ENCODE measurements around the gene EBF3.

The EBF3 gene

DNA sequence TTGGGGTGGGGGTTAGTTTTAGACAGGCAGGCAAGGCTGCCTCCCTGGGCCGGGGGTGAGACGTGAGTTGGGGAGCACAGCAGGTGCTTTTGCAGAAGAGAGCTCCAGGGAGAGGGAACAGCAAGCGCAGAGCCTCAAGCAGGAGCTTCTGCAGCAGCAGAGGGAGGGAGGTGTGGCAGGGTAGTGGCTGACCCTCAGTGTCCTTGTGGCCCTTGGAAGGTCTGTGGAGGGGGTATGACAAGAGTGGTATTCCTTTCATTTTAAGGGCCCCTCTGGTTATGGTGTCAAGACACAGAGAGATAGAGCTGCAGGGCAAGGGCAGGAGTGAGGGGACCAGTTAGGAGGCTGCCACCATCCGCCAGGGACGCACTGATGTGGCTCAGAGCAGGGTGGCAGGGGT lies 138.9 kb downstream of the EBF3 start:
- in situ Hi-C loops (cut with MboI; ENCODE audit: low pct_unique_long_range_greater_than_20kb, low sequenced_read_pairs, unreplicated experiment) = no loop called here
- DNase-seq (ENCODE audit: low spot score) = no peak
- TF ChIP-seq, protein P1, sequence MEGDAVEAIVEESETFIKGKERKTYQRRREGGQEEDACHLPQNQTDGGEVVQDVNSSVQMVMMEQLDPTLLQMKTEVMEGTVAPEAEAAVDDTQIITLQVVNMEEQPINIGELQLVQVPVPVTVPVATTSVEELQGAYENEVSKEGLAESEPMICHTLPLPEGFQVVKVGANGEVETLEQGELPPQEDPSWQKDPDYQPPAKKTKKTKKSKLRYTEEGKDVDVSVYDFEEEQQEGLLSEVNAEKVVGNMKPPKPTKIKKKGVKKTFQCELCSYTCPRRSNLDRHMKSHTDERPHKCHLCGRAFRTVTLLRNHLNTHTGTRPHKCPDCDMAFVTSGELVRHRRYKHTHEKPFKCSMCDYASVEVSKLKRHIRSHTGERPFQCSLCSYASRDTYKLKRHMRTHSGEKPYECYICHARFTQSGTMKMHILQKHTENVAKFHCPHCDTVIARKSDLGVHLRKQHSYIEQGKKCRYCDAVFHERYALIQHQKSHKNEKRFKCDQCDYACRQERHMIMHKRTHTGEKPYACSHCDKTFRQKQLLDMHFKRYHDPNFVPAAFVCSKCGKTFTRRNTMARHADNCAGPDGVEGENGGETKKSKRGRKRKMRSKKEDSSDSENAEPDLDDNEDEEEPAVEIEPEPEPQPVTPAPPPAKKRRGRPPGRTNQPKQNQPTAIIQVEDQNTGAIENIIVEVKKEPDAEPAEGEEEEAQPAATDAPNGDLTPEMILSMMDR (IDR thresholded peaks at IDR 0.05; ENCODE audit: extremely low read depth, insufficient read depth, missing control alignments) = no peak

DNA sequence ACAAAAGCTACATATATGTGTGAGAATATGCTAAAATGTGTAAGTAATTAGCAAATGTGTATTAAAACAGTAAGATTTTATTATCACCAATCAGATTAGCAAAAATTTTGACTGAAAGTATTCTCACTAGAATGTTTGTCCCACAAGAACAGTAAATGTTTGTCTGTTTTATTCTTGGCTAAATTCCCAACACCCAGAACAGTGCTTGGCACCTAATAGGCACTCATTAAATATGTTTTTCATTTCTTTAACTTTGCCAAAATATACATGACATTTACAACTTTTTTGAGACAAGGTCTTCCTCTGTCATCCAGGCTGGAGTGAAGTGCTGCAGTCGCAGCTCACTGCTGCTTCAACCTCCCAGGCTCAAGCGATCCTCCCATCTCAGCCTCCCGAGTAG lies 143.6 kb downstream of the EBF3 start:
- TF ChIP-seq, protein P1 (IDR thresholded peaks at IDR 0.05; ENCODE audit: extremely low read depth, insufficient read depth, missing control alignments) = no peak

DNA sequence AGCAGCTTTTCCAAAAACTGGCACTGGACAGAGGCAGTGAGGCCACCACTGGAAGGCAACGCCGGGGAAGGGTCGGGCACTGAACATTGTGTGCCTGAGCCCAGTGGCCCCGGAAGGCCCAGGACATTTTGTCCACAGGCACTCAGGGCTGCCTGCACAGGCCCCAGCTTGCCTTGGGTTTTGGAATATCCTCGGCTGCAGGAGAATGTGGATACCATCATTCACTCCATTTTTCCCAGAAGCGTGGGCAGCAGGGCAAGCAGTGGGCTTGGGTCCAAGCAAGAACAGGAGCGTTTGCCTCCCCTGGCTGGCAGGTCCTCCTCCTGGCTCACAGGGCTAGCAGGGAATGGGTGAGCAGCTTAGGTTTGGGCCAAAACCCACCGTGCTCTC lies 147.4 kb downstream of the EBF3 start:
- no peak for DNase-seq (ENCODE audit: low spot score)
- TF ChIP-seq, protein P1 (IDR thresholded peaks at IDR 0.05; ENCODE audit: extremely low read depth, insufficient read depth, missing control alignments) = no peak
- in situ Hi-C loops (cut with MboI; ENCODE audit: low pct_unique_long_range_greater_than_20kb, low sequenced_read_pairs, unreplicated experiment) = no loop called here

More for the DNA sequence above, 143.6 kb downstream of the EBF3 start:
- in situ Hi-C loops (cut with MboI; ENCODE audit: low pct_unique_long_range_greater_than_20kb, low sequenced_read_pairs, unreplicated experiment) = no loop called here
- DNase-seq (ENCODE audit: low spot score) = no peak

DNA sequence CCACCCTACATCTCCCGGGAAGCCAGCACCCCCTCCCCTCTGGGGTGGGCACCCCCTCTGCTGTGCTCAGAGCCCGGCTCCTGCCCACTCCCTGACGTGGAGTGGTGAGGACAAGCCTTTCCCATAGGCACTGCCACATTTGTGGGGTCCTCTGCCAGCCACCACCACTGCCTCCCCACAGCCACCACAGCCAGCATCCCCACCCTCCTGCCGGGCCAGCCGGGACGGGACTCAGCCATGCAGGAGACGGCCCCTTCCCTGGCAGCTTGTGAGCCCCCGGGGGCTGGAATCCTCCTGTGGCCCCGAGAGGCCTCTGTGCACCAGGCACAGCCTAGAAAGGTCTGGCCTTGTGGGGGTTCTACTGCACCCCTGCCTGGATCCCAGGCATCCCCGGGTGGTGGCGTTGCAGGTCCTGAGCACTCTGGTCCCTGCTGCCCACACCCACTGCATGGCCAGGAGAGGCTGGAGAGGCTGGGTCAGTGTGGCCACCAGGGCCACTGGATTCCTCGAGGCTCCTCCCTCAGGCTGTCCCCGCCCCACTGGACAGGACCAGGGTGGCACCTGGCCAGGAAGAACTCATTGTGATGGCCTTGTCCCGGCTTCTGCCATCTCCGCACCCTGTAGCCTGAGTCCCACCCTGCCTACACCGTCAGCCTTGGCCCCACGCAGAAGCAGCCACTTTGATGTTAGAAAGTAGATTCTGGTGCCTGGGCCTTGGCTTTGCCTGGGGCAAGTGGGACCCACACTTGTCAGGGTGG lies 148.0 kb downstream of the EBF3 start:
- in situ Hi-C loops (cut with MboI; ENCODE audit: low pct_unique_long_range_greater_than_20kb, low sequenced_read_pairs, unreplicated experiment) = no loop called here
- TF ChIP-seq, protein P1 (IDR thresholded peaks at IDR 0.05; ENCODE audit: extremely low read depth, insufficient read depth, missing control alignments) = no peak

DNA sequence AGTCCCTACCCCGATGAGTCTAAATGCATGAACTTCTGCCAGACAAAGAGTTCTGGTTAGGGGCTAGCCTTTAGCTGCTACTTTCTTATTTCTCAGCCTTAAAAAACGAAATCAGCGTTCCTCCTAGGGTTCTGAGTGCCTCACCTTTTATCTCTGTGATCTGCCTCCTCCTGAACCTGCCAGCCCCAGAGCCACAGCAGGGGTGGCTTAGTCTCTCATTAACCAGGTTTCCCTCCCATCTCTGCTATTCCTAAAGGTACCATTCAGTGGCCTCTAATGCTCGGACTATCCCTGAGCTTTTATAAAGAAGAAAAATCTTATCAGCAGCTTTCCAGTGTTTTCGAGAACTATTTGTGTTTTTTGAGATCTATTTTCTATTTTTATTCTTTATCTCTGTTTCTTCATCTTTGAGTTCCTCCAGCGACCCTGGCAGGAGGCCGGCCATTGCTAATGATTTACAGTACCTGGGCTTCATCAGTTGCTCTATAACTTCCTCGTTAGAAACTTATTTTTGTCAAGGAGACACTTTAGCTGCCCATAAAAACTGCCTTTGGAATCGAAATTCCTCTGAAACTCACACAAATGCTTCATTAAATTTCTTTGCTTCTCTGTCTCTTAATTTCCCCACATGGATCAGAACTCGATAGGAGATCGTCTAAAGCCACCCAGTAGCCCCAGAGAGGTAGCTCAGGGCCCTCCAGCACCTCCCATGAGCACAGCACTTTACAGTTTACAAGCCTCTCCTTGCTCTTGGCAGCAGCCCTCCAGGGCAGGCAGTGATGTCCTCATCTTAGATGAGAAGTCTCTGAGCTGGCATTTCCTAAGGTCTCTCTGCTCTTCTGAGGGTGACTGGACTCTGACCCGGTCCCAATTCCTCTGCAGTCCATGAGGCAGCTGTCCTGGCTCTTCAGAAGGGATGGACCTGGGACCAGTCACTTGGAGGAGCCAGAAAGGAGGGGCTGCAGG lies 149.1 kb downstream of the EBF3 start:
- in situ Hi-C loops (cut with MboI; ENCODE audit: low pct_unique_long_range_greater_than_20kb, low sequenced_read_pairs, unreplicated experiment) = no loop called here
- no peak for DNase-seq (ENCODE audit: low spot score)
- TF ChIP-seq, protein P1 (IDR thresholded peaks at IDR 0.05; ENCODE audit: extremely low read depth, insufficient read depth, missing control alignments) = no peak

More for the DNA sequence above, 148.0 kb downstream of the EBF3 start:
- DNase-seq (ENCODE audit: low spot score) = no peak

DNA sequence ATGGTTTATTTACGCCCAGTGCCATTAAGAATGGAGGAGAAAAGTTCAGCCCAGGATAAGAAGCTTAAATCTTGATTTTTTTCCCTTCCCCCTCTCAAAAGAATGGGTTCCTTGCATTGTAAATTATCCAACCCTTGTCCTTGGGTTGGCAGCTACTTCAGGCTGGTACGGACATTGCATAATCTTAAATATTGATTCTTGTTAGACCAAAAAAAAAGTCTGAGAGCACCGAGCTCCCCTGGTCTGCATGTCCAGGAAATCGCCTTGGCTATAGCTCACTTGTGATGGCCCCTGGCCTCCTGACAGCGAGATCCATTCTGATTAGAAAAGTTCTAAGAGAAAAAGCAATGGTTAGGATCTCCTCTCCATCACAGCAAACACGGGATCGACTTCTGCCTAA lies 151.7 kb downstream of the EBF3 start:
- TF ChIP-seq, protein P1 (IDR thresholded peaks at IDR 0.05; ENCODE audit: extremely low read depth, insufficient read depth, missing control alignments) = no peak

More for the DNA sequence above, 151.7 kb downstream of the EBF3 start:
- in situ Hi-C loops (cut with MboI; ENCODE audit: low pct_unique_long_range_greater_than_20kb, low sequenced_read_pairs, unreplicated experiment) = no loop called here
- no peak for DNase-seq (ENCODE audit: low spot score)
